Effector memory CD4-positive, alpha-beta T cell (primary cell): Measurements from ENCODE around the gene GPM6B.
"Not testable (repeated sequence)": the region's sequence is repeated elsewhere in the genome, so short reads cannot be mapped to it uniquely, and the experiment has no call there.

Source experiments
- DNase-seq, 3 donors: peaks; one replicate each; pipeline ENCODE4 v3.0.0-alpha.2; 2020
- H3K27ac ChIP-seq: 2 replicates; pipeline ENCODE4 v1.7.0; 2013; ENCODE audit warnings: mild to moderate bottlenecking, low read length, moderate library complexity; ENCODE audit not compliant: insufficient read depth, poor library complexity, severe bottlenecking
- H3K27me3 ChIP-seq: replicated peaks from 2 replicates; pipeline ENCODE4 v1.7.0; 2013; ENCODE audit warnings: mild to moderate bottlenecking, low read length; ENCODE audit not compliant: insufficient read depth, control insufficient read depth, poor library complexity, severe bottlenecking
- H3K36me3 ChIP-seq: 2 replicates; pipeline ENCODE4 v1.7.0; 2013; ENCODE audit warnings: mild to moderate bottlenecking, low read length, moderate library complexity; ENCODE audit not compliant: control insufficient read depth, insufficient read depth
- H3K4me1 ChIP-seq: 2 replicates; pipeline ENCODE4 v1.7.0; 2013; ENCODE audit warnings: low read length, mild to moderate bottlenecking; ENCODE audit not compliant: control insufficient read depth, insufficient read depth, poor library complexity, severe bottlenecking
- H3K4me3 ChIP-seq: 2 replicates; pipeline ENCODE4 v1.7.0; 2013; ENCODE audit warnings: low read length, low read depth, mild to moderate bottlenecking; ENCODE audit not compliant: insufficient read depth, poor library complexity, severe bottlenecking
- H3K9me3 ChIP-seq: 2 replicates; pipeline ENCODE4 v1.7.0; 2013; ENCODE audit warnings: mild to moderate bottlenecking, low read length, moderate library complexity; ENCODE audit not compliant: control insufficient read depth

GPM6B gene

GRCh38 chrX:13734278-13735172, 82.4 kb downstream of the GPM6B start, which contains the start of the genes OFD1 and TRAPPC2:
OFD1 (plus strand) TSS chrX:13734748; CDS start chrX:13735072, 324 bp downstream.
TRAPPC2 (minus strand) TSS chrX:13734620; CDS start chrX:13719963, 14,657 bp downstream.
- H3K36me3 ChIP-seq: peaks cover 6% of the 10 kb centered on the region
- peak within 1 kb of the TSS; percentile 98 for H3K27ac ChIP-seq
- H3K9me3 ChIP-seq: no peaks in the 10 kb centered on the region
- peaks cover 5% of the 10 kb centered on the region for H3K4me1 ChIP-seq
- peak; percentile 82 to 87 (median 86) for DNase-seq
- H3K27me3 ChIP-seq: no peaks in the 10 kb centered on the region
- peak within 1 kb of the TSS; percentile 73 for H3K4me3 ChIP-seq

GRCh38 chrX:13733506-13733905, 83.4 kb downstream of the GPM6B start:
- no peak for DNase-seq
- Histone ChIP-seq H3K36me3 (peaks cover 3% of the 10 kb centered on the region), H3K4me1 (peaks cover 5% of the 10 kb centered on the region), H3K4me3 (peak overlapping the region; percentile 73), H3K27me3 (no peaks in the 10 kb centered on the region), H3K27ac (peak overlapping the region; percentile 98), H3K9me3 (no peaks in the 10 kb centered on the region)

GRCh38 chrX:13732246-13733067, 84.4 kb downstream of the GPM6B start:
- Histone ChIP-seq H3K4me1 (peaks cover 5% of the 10 kb centered on the region), H3K4me3 (no peak overlapping the region), H3K9me3 (no peaks in the 10 kb centered on the region), H3K36me3 (peaks cover 3% of the 10 kb centered on the region), H3K27me3 (no peaks in the 10 kb centered on the region), H3K27ac (peak overlapping the region; percentile 98)
- no peak for DNase-seq

GRCh38 chrX:13730523-13730922, 86.4 kb downstream of the GPM6B start:
- not testable (repeated sequence) for H3K4me3 ChIP-seq, H3K36me3 ChIP-seq, H3K27ac ChIP-seq, H3K4me1 ChIP-seq, DNase-seq, H3K27me3 ChIP-seq, H3K9me3 ChIP-seq

DNA sequence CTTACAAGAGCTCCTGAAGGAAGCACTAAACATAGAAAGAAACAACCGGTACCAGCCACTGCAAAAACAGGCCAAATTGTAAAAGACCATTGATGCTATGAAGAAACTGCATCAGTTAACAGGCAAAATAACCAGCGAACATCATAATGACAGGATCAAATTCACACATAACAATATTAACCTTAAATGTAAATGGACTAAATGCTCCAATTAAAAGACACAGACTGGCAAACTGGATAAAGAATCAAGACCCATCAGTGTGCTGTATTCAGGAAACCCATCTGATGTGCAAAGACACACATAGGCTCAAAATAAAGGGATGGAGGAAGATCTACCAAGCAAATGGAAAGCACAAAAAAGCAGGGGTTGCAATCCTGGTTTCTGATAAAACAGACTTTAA, 90.3 kb downstream of the GPM6B start:
- H3K4me3 ChIP-seq, H3K27me3 ChIP-seq, H3K36me3 ChIP-seq, H3K9me3 ChIP-seq, H3K27ac ChIP-seq, H3K4me1 ChIP-seq, DNase-seq: not testable (repeated sequence)

DNA sequence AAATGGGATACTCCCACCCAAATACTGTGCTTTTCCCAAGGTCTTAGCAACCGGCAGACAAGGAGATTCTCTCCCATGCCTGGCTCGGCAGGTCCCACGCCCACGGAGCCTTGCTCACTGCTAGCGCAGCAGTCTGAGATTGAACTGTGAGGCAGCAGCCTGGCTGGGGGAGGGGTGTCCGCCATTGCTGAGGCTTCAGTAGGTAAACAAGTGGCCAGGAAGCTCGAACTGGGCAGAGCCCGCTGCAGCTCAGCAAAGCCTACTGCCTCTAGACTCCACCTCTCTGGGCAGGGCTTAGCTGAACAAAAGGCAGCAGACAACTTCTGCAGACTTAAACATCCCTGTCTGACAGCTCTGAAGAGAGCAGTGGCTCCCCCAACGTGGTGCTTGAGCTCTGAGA, 92.0 kb downstream of the GPM6B start:
- DNase-seq: peak; percentile 14 to 42 (median 38)
- not testable (repeated sequence) for H3K4me3 ChIP-seq, H3K36me3 ChIP-seq, H3K27ac ChIP-seq, H3K9me3 ChIP-seq, H3K27me3 ChIP-seq, H3K4me1 ChIP-seq

GRCh38 chrX:13721819-13722519, 94.9 kb downstream of the GPM6B start:
- Histone ChIP-seq H3K9me3 (no peaks in the 10 kb centered on the region), H3K27ac (no peak overlapping the region), H3K36me3 (peaks cover 9% of the 10 kb centered on the region), H3K4me1 (peaks cover 3% of the 10 kb centered on the region), H3K27me3 (no peaks in the 10 kb centered on the region), H3K4me3 (no peak overlapping the region)
- no peak for DNase-seq

GRCh38 chrX:13721371-13721770, 95.5 kb downstream of the GPM6B start:
- H3K4me3 ChIP-seq: no peak overlapping the region
- H3K27ac ChIP-seq: no peak overlapping the region

More at GRCh38 chrX:13721371-13721770, 95.5 kb downstream of the GPM6B start:
- Histone ChIP-seq H3K36me3 (peaks cover 9% of the 10 kb centered on the region), H3K4me1 (peaks cover 3% of the 10 kb centered on the region), H3K27me3 (no peaks in the 10 kb centered on the region), H3K9me3 (no peaks in the 10 kb centered on the region)
- no peak for DNase-seq
